ENCODE measurements around the gene LILRB5.

DNA sequence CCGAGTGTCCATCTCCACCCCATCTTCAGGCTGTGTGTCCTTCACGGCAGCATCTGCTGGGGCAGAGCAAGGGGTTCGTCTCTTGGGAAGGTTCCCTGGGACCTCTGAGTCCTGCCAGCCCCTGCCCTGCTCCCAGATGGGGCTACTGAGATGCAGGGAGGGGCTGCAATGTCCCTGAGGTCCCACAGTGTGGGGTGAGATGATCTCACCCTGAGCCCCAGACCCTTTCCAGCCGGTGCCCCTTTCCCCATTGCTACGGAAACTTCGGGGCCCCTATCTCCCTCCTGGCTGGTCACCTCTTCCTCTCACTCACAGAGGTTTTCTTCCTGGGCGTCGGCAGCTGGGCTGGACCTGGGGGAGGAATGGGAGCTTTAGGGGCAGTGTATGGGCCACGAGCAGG is 18.9 kb upstream of the LILRB5 start:
- TF ChIP-seq, protein P1, sequence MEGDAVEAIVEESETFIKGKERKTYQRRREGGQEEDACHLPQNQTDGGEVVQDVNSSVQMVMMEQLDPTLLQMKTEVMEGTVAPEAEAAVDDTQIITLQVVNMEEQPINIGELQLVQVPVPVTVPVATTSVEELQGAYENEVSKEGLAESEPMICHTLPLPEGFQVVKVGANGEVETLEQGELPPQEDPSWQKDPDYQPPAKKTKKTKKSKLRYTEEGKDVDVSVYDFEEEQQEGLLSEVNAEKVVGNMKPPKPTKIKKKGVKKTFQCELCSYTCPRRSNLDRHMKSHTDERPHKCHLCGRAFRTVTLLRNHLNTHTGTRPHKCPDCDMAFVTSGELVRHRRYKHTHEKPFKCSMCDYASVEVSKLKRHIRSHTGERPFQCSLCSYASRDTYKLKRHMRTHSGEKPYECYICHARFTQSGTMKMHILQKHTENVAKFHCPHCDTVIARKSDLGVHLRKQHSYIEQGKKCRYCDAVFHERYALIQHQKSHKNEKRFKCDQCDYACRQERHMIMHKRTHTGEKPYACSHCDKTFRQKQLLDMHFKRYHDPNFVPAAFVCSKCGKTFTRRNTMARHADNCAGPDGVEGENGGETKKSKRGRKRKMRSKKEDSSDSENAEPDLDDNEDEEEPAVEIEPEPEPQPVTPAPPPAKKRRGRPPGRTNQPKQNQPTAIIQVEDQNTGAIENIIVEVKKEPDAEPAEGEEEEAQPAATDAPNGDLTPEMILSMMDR (conservative IDR thresholded peaks at IDR 0.05), result no peak
- TF ChIP-seq EZH2 (IDR thresholded peaks at IDR 0.05; ENCODE audit: low read depth), result no peak

Measured in PC-9 (cell line).